ENCODE measurements around the gene INTS15. TPM values are rescaled to one million over a fixed set of nuclear protein-coding genes. Genes with fewer than 3 reads are reported as not detected.
"Not testable (repeated sequence)": the region's sequence is repeated elsewhere in the genome, so short reads cannot be mapped to it uniquely, and the experiment has no call there.

The INTS15 gene
- total RNA-seq, 1 experiment from 2014 or later = 16.2 TPM

DNA sequence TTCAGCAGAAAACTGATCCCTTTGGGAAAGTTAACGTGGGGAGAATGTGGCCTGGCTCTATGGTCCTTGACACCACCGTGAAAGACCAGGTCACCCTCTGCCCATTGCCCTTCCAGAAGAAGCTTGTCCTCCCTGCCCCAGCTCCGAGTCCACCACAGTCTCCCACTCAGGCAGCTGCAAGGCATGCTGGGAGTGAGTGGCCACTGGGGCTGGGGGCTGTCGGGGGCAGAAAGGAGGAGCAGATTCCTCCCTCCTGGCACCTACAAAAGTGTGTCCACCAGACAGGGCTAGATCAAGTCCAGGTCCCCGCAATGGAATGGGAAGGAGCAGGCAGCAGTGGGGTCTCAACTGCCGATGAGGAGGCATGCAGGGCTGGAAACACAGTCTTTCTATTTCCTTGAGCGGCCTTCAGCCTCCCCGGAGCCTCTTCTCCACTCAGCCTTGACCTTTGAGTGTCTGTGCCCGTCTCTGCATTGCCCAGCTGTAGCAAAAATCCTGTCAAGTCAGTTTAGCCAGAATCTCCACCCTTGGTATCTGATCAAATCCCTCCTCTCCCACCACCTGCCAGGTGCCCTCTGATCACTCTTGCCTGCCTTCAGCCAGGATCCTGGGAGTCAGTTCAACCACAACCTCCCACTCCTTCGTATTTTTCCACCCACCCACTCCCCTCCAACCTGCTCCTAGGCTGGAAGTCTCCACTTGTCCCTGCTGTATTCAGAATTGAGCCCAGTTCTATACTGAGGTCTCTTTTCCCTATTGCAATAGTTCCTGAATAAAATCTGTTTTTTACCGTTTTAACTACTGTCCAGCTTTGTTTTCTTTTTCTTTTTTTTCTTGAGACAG is 40.4 kb downstream of the INTS15 start:
- no peak for DNase-seq
- Histone ChIP-seq H3K27me3 (no peaks in the 10 kb centered on the region), H3K36me3 (no peaks in the 10 kb centered on the region), H3K4me3 (no peak overlapping the region), H3K9me3 (no peaks in the 10 kb centered on the region)

DNA sequence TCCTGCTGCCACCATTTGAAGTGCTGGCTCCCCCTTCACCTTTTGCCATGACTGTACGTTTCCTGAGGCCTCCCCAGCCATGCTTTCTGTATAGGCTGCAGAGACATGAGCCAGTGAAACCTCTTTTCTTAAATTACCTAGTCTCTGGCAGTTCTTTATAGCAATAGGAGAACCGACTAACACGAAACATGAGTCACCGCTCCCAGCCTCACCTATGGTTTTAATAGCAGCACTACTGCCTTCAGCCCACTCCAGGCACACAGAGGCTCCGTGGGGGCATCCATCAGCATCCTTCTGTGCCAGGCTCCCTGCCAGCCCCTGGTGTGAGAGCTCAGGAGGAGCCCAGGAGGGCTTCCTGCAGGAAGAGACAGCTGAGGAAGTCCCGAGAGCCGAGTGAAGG is 41.8 kb downstream of the INTS15 start:
- H3K36me3 ChIP-seq = no peaks in the 10 kb centered on the region
- DNase-seq = no peak
- H3K27me3 ChIP-seq = no peaks in the 10 kb centered on the region
- no peaks in the 10 kb centered on the region for H3K9me3 ChIP-seq
- no peak overlapping the region for H3K4me3 ChIP-seq

GRCh38 chr7:6634021-6634420 is 44.2 kb downstream of the INTS15 start:
- Histone ChIP-seq H3K9me3 (no peaks in the 10 kb centered on the region), H3K4me3 (no peak overlapping the region), H3K27me3 (no peaks in the 10 kb centered on the region), H3K36me3 (peaks cover 4% of the 10 kb centered on the region; the same call in 1 of the 2 replicates)
- no peak for DNase-seq

- not testable (repeated sequence) for H3K4me3 ChIP-seq, DNase-seq
These were observed 45.1 kb downstream of the INTS15 start for GRCh38 chr7:6634971-6635370.

DNA sequence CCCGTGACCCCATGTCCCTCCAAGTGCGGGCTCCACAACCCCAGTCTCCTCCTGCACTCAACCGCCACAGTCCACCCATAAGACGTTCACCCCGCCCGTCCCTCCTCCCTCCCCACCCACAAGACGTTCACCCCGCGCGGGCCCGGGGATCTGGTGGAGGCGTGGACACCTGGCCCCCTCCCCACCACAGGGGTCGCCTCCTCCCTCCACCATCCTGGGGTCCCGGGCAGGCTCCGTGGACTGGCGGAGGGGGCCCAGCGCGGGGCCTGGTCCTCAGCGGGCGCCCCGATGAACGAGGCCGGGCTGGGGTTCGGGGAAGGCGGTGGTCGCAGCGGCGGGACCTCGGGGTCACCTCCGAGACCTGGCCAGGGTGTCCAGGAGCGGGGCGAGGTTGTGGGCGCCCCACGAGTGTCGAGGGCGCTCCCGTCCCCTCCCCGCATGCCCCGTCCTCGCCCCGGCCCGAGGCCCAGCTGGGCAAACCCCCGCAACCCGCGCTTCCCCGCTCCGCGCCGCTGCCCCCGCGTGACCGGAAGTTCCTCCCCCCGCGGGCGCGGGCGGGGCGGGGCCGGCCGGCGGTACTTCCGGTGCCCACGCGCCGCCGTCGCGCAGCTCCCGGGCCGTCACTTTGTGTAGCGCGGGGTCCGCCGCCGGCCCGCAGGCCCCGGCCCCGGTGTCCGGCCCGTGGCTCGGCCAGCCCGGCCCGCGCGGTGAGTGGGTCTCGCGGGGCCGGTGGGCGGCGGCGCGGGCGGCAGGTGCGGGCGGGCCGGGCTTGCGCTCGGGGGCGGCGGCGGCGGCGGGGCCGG is 47.1 kb downstream of the INTS15 start, which contains the start of gene ZNF316:
TSS of gene ZNF316 (plus strand) at position 578 of the 803 bp plus-strand sequence. CDS start 5,092 bp downstream, outside the sequence.
- Histone ChIP-seq H3K36me3 (peaks cover 31% of the 10 kb centered on the region), H3K9me3 (no peaks in the 10 kb centered on the region), H3K27me3 (no peaks in the 10 kb centered on the region), H3K4me3 (peak within 1 kb of the TSS; percentile 86)
- peak; percentile 54 for DNase-seq

More at GRCh38 chr7:6634971-6635370, 45.1 kb downstream of the INTS15 start:
- not testable (repeated sequence) for H3K27me3 ChIP-seq, H3K9me3 ChIP-seq
- peaks cover 13% of the 10 kb centered on the region for H3K36me3 ChIP-seq

GRCh38 chr7:6637544-6638229 is 47.9 kb downstream of the INTS15 start:
- Histone ChIP-seq H3K4me3 (peak overlapping the region; percentile 64), H3K9me3 (no peaks in the 10 kb centered on the region), H3K36me3 (peaks cover 37% of the 10 kb centered on the region), H3K27me3 (no peaks in the 10 kb centered on the region)
- peak; percentile 59 for DNase-seq

GRCh38 chr7:6639032-6639431 is 49.2 kb downstream of the INTS15 start:
- Histone ChIP-seq H3K27me3 (no peaks in the 10 kb centered on the region), H3K36me3 (peaks cover 43% of the 10 kb centered on the region), H3K4me3 (no peak overlapping the region), H3K9me3 (no peaks in the 10 kb centered on the region)
- DNase-seq = no peak

DNA sequence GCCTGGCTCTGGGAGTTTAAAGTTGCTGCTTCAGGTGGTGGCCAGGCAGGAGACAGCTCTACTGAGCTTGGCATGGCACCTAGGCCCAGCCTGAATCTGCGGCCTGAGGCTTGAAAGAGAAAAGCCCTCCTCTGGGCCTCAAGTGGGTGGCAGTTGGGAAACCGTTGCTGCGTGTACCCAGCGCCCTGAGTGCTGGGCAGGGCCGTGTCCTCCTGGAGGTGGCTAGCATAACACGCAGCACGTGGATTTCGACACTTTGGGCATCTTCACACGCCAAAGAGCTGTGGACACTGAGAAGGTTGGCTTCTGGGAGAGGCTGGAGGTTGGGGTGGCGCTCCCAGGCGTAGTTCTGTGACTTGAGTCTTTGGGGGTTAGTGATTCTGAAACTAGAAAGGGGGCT is 49.8 kb downstream of the INTS15 start:
- DNase-seq = no peak
- Histone ChIP-seq H3K36me3 (peaks cover 45% of the 10 kb centered on the region), H3K4me3 (no peak overlapping the region), H3K9me3 (no peaks in the 10 kb centered on the region), H3K27me3 (no peaks in the 10 kb centered on the region)

GRCh38 chr7:6640246-6640721 is 50.5 kb downstream of the INTS15 start:
- Histone ChIP-seq H3K9me3 (no peaks in the 10 kb centered on the region), H3K4me3 (no peak overlapping the region), H3K36me3 (peaks cover 51% of the 10 kb centered on the region), H3K27me3 (no peaks in the 10 kb centered on the region)
- peak; percentile 20 for DNase-seq

DNA sequence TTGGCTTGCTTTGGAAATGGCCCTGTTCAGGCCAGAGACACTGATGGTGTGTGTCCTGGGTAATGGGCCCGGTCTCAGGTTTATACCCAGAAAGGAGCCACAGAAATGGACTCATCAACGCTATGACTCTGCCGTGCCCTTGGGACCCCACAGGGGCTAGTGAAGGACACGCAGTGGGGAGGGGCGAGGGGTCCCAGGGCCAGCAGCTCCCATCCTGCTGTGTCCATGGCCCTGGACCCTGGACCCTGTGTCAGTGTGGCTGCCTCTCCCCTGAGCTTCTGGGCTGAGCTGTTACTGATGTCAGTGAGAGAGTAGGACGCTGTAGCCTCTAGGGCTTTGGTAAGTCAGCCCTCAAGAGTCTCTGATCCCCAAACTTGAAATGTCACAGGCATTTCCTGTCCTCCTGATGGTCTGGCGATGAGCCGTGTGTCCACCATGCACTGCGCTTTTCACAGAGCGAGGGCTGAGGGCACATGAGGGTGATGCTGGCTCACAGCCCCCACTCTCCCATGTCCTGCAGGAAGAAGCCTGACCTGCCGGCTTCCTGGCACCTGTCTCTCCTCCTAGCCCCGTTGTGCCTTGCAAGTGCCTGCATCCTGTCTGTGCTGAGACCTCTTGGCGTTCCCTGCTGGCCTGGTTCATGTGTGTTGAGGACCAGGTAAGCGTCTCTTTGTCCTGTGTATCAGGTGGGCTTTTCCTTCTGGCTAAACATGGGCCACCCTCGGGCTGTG is 51.6 kb downstream of the INTS15 start:
- no peaks in the 10 kb centered on the region for H3K9me3 ChIP-seq
- H3K27me3 ChIP-seq = no peaks in the 10 kb centered on the region
- H3K36me3 ChIP-seq = peaks cover 51% of the 10 kb centered on the region
- DNase-seq = no peak
- H3K4me3 ChIP-seq = no peak overlapping the region

- Histone ChIP-seq H3K9me3 (no peaks in the 10 kb centered on the region), H3K4me3 (no peak overlapping the region), H3K36me3 (peaks cover 53% of the 10 kb centered on the region), H3K27me3 (no peaks in the 10 kb centered on the region)
- no peak for DNase-seq
These were observed 52.5 kb downstream of the INTS15 start for GRCh38 chr7:6642239-6642839.

DNA sequence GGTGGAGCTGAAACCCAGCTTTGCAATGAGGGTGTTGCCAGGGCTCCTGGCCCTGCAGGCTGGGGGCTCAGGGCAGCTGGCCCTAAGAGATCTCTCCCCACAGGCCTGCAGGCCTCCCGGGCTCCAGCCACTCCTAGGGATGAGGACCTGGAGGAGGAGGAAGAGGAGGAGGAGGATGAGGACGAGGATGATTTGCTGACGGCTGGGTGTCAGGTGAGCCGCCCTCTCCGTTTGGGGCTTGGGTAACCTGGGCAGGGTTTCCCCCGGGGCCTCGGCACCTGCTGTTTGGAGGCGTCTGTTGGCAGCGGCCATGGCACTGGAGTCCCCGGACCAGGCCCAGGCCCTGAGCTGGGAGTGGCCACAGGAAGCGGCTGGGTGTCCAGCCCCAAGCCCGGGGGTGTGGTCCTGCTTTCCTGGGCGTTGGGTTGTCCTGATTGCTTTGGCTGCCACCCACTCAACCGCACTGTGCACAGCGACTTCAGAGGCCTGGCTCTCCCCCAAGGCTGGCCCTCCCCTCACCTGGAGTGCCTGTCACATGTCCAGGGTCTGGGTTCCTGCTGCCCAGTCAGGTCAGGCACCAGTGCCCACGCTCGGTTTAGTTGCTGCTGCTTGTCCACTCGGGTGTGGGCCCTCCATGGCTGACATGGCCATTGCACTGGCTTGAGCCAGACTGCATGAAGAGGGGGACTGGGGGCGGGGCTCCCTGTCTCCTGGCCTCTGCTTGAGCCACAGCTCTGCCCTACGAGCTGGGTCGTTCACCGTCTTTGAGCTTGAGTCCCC is 53.2 kb downstream of the INTS15 start:
- H3K36me3 ChIP-seq = peaks cover 53% of the 10 kb centered on the region

GRCh38 chr7:6643915-6644625 is 54.2 kb downstream of the INTS15 start:
- H3K36me3 ChIP-seq = peaks cover 53% of the 10 kb centered on the region
- H3K9me3 ChIP-seq = no peaks in the 10 kb centered on the region
- no peak for DNase-seq
- no peak overlapping the region for H3K4me3 ChIP-seq
- no peaks in the 10 kb centered on the region for H3K27me3 ChIP-seq

More for the DNA sequence above, 53.2 kb downstream of the INTS15 start:
- Histone ChIP-seq H3K4me3 (no peak overlapping the region), H3K27me3 (no peaks in the 10 kb centered on the region), H3K9me3 (no peaks in the 10 kb centered on the region)
- no peak for DNase-seq

DNA sequence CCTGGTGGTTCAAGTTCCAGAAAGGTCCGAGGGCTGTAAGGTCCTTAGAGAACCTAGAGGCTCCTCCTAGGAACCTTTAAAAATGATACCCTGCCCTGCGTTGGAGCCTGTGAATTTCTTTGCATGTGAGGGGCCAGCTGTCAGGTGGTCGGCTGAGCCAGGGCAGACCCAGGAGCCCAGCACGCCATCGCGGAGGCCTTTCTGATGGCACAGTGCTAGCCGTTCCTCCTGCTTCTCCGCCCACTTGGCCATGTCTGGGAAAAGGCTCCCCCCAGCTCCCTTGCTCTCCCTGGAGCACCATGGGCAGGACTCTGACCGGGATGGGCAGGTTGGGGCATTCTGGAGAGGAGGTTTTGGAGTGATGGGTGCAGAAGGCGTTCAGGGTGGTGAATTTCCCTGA is 54.9 kb downstream of the INTS15 start:
- H3K36me3 ChIP-seq = peaks cover 50% of the 10 kb centered on the region
- no peak for DNase-seq
- H3K4me3 ChIP-seq = no peak overlapping the region
- H3K9me3 ChIP-seq = no peaks in the 10 kb centered on the region
- no peaks in the 10 kb centered on the region for H3K27me3 ChIP-seq

- no peak for DNase-seq
- Histone ChIP-seq H3K9me3 (no peaks in the 10 kb centered on the region), H3K36me3 (peaks cover 45% of the 10 kb centered on the region), H3K27me3 (no peaks in the 10 kb centered on the region), H3K4me3 (no peak overlapping the region)
These were observed 56.6 kb downstream of the INTS15 start for GRCh38 chr7:6646465-6646864.
